GM06990 (cell line): ENCODE results near the gene RAD51.

Source experiments
- DNase-seq: peaks from one replicate; pipeline ENCODE4 v3.0.0-alpha.2; 2011; ENCODE audit not compliant: insufficient read length; ENCODE audit errors: extremely low read depth
- H3K27me3 ChIP-seq: replicated peaks from 2 replicates; pipeline ENCODE4 v1.6.0; 2011; ENCODE audit warnings: low read length; ENCODE audit not compliant: control insufficient read depth, insufficient read depth
- H3K36me3 ChIP-seq: 2 replicates; pipeline ENCODE4 v1.5.1; 2011; ENCODE audit warnings: low read length; ENCODE audit not compliant: control insufficient read depth, insufficient read depth
- H3K4me3 ChIP-seq: replicated peaks from 2 replicates; pipeline ENCODE4 v1.5.1; 2011; ENCODE audit warnings: low read depth, mild to moderate bottlenecking, control low read depth, low read length
- TF ChIP-seq, protein P1 (sequence below): IDR thresholded peaks from 2 replicates; pipeline ENCODE4 v1.5.1; 2011; ENCODE audit warnings: low read length, control low read depth, mild to moderate bottlenecking, inconsistent platforms; ENCODE audit not compliant: insufficient read depth, poor library complexity, severe bottlenecking

RAD51 gene

DNA sequence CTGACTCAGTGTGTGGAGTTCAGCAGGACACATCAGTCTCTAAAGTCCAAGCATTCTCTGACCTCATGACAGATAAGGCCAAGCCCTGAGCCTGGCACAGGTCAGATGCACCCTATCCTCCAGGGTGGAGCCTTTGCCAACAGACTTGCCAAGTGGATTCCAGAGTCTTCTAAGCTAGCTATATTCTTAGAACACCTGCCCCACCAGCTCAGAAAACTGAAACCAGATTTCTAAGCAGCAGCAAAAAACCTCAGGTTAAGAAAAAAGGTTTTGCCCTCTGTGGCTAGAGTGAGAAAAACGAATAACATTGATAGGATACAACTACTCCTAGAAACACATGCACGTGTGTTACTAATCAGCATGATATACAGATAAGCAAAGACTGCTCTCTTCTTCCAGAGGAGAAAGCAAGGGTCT, 48.5 kb downstream of the RAD51 start:
- Histone ChIP-seq H3K36me3 (peaks cover 15% of the 10 kb centered on the region), H3K4me3 (no peak overlapping the region), H3K27me3 (no peaks in the 10 kb centered on the region)
- no peak for DNase-seq
- TF ChIP-seq, protein P1, sequence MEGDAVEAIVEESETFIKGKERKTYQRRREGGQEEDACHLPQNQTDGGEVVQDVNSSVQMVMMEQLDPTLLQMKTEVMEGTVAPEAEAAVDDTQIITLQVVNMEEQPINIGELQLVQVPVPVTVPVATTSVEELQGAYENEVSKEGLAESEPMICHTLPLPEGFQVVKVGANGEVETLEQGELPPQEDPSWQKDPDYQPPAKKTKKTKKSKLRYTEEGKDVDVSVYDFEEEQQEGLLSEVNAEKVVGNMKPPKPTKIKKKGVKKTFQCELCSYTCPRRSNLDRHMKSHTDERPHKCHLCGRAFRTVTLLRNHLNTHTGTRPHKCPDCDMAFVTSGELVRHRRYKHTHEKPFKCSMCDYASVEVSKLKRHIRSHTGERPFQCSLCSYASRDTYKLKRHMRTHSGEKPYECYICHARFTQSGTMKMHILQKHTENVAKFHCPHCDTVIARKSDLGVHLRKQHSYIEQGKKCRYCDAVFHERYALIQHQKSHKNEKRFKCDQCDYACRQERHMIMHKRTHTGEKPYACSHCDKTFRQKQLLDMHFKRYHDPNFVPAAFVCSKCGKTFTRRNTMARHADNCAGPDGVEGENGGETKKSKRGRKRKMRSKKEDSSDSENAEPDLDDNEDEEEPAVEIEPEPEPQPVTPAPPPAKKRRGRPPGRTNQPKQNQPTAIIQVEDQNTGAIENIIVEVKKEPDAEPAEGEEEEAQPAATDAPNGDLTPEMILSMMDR, result no peak

DNA sequence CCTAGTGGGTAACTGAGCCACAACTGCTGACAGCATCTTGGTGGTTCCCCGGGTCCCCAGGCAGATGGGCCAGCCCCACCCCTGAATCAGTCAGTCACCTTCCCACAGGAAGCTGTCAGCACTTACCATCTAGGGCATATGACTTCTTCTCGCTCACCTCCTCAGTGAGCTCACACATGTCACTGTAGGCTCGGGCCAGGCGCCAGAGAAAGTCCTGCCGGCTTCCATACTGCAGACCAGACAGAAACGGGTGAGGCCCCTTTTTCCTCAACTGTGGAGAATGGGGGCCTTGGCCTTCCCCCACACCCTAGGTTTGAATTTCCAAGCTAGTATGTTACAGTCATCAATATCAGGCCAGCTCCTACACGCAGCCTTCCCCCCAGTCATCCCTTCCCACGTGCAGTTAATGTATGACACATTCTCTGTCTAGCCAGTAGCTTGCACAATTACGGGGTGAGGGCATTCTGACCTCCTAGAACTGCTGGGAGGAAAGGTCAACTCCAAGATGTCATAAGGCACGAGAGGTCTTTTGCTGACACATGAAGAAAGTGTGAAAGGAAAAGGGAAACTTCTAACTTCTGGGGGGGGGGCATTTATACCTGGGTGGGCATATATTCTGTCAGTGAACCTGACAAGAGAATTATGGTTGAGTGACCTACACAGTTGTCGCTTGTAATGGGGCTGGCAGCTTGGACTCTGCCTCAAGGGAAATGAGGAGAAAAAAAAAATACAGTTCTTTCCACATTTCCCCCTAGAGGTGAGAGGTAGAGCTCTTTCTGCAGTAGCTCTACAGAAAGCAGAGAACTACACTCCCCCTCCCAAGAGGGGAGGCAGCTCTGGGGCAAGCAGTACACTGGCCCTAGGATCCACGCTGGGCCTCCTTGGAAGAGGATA, 49.2 kb downstream of the RAD51 start:
- DNase-seq, result no peak
- Histone ChIP-seq H3K4me3 (no peak overlapping the region), H3K36me3 (peaks cover 15% of the 10 kb centered on the region), H3K27me3 (no peaks in the 10 kb centered on the region)
- TF ChIP-seq, protein P1, result no peak

DNA sequence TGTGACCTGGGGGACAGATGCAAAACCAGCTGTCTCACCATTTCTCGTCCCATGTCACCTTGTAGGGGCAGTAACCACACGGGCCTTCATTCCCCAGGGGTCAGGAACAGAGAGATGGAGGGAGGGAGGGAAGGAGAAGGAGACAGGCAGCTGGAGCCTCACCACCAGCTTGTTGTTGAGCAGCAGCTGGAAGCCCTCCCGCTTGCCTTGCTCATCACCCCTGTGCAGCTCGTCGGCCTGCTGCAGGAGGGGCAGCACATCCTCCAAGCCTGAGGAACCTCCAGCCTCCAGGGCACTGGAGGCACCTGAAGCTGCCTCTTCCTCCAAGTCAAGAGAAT, 49.8 kb downstream of the RAD51 start:
- TF ChIP-seq, protein P1, result no peak
- no peak for DNase-seq
- peaks cover 17% of the 10 kb centered on the region for H3K36me3 ChIP-seq
- no peaks in the 10 kb centered on the region for H3K27me3 ChIP-seq
- no peak overlapping the region for H3K4me3 ChIP-seq

DNA sequence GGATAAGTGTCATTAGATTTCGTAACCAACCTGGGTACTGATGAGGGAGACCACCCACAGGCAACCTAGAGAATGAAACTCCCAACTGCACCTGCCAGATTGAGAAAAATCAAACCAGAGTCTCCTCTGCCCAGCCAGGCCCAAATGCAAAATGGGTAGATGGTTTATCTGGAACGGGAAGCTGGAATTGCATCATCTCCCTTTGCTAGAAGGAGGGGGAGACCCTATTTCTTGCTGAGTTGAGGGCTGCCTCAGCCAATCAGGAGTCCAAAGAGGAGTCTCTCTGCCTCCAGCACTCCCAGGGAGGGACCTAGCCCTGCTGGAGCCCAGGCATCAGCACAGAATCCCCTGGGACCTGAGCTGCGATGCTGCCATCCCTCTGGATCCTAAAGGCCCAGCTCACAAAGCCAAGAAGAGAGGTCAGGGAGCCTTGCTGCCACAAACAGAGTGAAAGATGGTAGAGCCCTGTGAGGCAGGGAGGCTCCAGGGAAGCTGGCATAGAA, 52.0 kb downstream of the RAD51 start:
- DNase-seq, result no peak
- no peak overlapping the region for H3K4me3 ChIP-seq
- TF ChIP-seq, protein P1, result no peak
- H3K36me3 ChIP-seq, result peaks cover 25% of the 10 kb centered on the region
- H3K27me3 ChIP-seq, result no peaks in the 10 kb centered on the region

DNA sequence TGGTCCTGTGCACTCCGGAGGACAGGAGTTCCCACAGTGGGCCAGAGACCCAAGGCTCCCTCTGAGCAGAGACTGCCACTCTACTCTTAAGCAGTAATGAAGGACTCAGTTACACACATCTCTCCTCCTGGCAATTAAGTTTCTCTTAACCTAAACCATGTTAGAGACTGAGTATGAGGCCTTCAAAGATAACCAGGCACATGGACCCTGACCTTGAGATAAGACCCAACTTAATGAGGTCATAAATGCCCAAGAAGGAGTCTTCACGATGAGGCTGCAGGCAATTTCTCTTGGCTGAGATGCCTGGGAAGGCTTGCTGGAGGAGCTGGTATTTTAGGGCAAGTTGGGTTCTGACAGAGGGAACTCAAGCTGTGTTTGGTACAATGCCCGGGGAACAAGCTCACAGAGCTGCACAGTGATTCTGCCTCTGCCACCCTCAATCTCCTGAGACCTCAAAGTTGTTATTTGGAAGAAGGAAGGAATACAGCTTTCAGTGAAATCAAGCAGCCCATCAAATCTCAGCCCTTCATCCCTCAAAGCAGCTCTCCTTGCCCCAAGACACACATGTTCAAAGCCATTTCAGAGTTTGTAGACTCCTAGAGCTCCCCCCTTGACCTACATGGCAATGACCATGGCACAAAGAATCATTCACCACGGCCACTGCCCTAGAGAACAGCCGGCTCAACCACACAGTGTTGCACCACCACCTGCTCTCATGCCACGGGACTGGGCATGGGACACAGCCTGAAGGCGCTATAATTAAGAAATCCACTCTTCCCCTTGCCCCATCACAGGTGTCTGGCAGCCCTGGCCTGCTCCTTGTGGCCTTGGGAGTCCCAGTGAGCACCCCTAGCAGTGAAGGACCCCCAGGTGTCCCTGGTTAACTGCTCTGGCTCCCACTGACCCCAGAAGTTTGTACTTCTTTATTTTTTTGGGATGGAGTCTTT, 53.0 kb downstream of the RAD51 start:
- no peak for DNase-seq
- H3K27me3 ChIP-seq, result no peaks in the 10 kb centered on the region
- no peak overlapping the region for H3K4me3 ChIP-seq
- H3K36me3 ChIP-seq, result peaks cover 25% of the 10 kb centered on the region
- TF ChIP-seq, protein P1, result no peak
